Stimulated activated naive CD8-positive, alpha-beta T cell treated with anti-CD3 and anti-CD28 coated beads, Interleukin-15, amount 100 ng/mL, for 72 hours (primary cell): ENCODE data around the gene LRTM1.

ENCODE experiments used
- ATAC-seq: fragments of 150-1000 bp; cut with Tn5 transposase; 2 replicates; pipeline ENCODE4 v1.10.0; 2021; ENCODE audit warnings: mild to moderate bottlenecking, moderate library complexity
- DNase-seq, 2 donors: peaks; one replicate each; pipeline ENCODE4 v3.0.0; 2021 to 2022
- H3K27ac Mint-ChIP-seq, 2 donors: one replicate each; pipeline ENCODE4 v1.8.0; 2022; ENCODE audit warnings: mild to moderate bottlenecking in 2 of 2, mixed read lengths in 2 of 2, moderate library complexity in 2 of 2
- H3K27me3 Mint-ChIP-seq: one replicate; pipeline ENCODE4 v1.8.0; 2022; ENCODE audit warnings: mixed read lengths
- H3K4me1 Mint-ChIP-seq: one replicate; pipeline ENCODE4 v1.8.0; 2022; ENCODE audit warnings: mild to moderate bottlenecking, mixed read lengths
- H3K4me3 Mint-ChIP-seq, 2 donors: one replicate each; pipeline ENCODE4 v1.8.0; 2022; ENCODE audit warnings: mild to moderate bottlenecking in 2 of 2, mixed read lengths in 2 of 2, moderate library complexity in 1 of 2
- H3K9me3 Mint-ChIP-seq, 2 donors: one replicate each; pipeline ENCODE4 v1.8.0; 2022; ENCODE audit warnings: mixed read lengths in 2 of 2

The LRTM1 gene

DNA sequence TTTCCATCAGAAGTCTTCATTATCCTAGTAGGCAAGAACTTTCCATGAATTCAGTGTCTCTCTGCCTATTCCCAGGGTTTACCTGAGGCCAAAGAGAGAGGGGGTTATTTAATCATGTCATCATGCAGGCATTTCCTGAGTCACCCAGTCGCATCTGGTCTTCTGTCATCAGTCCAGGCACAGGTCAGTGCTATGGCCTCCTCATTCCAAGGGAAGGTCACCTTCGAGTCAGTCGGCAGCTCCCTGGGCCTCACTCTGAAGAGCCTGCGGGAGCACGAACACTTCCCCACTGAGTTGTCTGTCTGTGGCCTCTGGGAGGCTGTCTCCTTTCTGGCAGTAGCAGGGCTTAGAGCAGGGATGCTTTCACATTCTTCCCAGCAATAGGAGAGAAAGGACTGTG lies 26.2 kb upstream of the LRTM1 start:
- Mint-ChIP-seq H3K9me3 (no peaks in the 10 kb centered on the region), H3K4me3 (no peak overlapping the region), H3K27me3 (no peaks in the 10 kb centered on the region), H3K4me1 (no peaks in the 10 kb centered on the region), H3K27ac (no peak overlapping the region)
- no peak for DNase-seq
- ATAC-seq = no peak

DNA sequence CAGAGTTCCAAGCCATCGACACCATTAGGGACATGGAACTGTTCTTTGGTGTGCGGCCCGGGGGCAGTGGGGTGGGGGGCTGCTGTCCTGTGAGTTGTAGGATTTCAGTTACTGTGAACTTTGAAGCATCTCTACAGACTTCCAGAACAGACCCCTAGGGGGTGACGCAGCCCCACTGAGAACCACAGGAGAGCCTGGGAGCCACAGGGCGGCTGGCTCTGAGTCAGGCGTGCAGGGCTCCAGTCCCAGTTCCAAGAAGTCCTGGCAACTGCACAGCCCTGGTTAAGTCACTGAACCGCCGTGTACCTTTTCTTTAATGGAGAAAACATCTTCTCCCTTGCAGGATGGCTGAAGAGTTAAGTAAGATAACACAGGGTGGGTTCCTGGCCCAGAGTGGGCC lies 23.5 kb upstream of the LRTM1 start:
- Mint-ChIP-seq H3K27me3 (no peaks in the 10 kb centered on the region), H3K9me3 (no peaks in the 10 kb centered on the region), H3K27ac (no peak overlapping the region), H3K4me3 (no peak overlapping the region), H3K4me1 (no peaks in the 10 kb centered on the region)
- ATAC-seq (no peak), DNase-seq (no peak)

DNA sequence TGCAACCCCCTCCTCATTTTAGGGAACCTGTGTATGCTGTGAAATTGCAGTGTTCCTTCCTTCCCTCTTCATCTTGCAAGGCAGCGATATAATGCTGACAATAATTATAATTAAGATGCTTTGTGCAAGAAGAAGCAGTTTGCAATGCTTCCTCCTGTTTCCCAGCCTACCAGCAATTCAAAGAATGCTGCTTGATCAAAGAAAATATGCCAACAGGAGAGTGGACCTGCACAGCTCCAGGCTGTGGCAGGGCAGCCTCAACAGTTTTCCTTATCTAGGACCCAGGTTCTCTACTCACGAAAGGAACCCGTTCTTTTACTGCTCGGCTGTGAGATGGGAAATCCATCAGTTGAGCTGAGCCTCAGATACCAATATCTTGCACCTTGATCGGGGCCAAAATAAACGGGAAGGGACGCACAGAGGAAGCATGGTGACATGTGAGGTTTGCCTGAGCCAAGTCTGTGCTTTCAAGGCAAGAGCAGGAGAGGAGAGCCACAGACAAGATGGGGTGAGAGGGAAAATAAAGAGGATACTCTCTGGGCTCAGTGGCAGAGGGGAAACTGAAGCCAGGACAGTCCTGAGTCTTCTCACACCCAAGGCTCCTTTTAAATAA lies 22.6 kb upstream of the LRTM1 start:
- DNase-seq = no peak
- ATAC-seq = no peak
- no peaks in the 10 kb centered on the region for H3K4me1 Mint-ChIP-seq
- no peaks in the 10 kb centered on the region for H3K9me3 Mint-ChIP-seq
- no peak overlapping the region for H3K27ac Mint-ChIP-seq
- H3K27me3 Mint-ChIP-seq = no peaks in the 10 kb centered on the region
- no peak overlapping the region for H3K4me3 Mint-ChIP-seq

- Mint-ChIP-seq H3K4me1 (no peaks in the 10 kb centered on the region), H3K9me3 (no peaks in the 10 kb centered on the region), H3K27ac (no peak overlapping the region), H3K27me3 (no peaks in the 10 kb centered on the region), H3K4me3 (no peak overlapping the region)
- no peak for ATAC-seq
- DNase-seq = no peak
Measured at GRCh38 chr3:54949491-54950044, 21.7 kb upstream of the LRTM1 start.

DNA sequence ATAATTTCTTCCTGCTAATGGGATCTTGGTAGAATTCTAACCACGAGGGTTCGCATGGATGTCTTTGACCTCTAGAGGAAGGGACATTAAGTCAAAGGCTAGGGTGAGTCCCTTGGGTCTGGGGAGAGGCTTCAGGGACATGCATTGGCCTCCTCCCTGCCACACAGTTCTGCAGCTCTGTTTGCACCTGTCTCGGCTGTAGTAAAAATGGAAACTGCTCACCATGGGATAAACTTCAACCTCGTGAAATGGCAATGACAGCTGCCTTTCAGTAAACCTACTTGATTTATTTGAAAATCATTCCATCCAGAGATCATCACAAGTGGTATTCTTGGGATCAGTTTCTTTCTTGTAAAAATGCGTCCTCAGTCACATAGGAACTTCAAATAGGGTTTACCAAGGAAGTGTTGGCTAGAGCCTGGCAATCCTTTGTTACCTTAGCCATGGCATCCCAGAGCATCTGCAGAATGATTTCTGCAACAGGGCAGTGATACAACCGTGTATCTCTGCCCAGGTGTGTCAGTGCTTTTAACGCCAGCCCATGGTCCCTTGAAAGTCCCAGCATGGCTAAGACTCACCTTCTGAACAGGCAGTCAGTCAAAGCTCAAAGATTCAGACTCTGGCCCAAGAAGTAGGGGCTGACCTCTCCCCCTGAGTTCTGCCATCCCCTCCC lies 14.0 kb upstream of the LRTM1 start:
- DNase-seq = no peak
- Mint-ChIP-seq H3K27ac (no peak overlapping the region), H3K27me3 (no peaks in the 10 kb centered on the region), H3K4me1 (no peaks in the 10 kb centered on the region), H3K4me3 (no peak overlapping the region), H3K9me3 (peaks cover 0 to 6% of the 10 kb centered on the region in 2 donors)
- ATAC-seq = no peak

DNA sequence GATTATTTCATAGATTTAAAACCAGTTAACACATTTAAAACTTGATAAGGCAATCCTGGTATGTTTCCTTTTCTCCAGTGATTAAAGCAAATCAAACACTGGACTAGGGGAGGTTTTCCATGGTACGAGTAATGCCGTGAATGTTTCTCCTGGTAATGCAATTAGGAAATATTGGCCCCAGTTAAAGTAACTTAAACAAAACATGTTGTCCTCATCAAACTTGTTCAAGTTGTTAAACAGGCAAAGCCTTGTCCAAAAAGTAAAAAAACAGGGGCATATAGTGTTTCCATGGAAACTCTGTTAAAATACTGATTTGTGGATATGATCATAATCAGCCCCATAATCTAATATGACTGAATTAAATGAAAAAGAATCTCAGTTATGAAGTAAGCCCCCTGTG lies 13.1 kb upstream of the LRTM1 start:
- no peak overlapping the region for H3K27ac Mint-ChIP-seq
- ATAC-seq = no peak
- no peak overlapping the region for H3K4me3 Mint-ChIP-seq
- peaks cover 0 to 6% of the 10 kb centered on the region in 2 donors for H3K9me3 Mint-ChIP-seq
- DNase-seq = no peak
- no peaks in the 10 kb centered on the region for H3K4me1 Mint-ChIP-seq
- no peaks in the 10 kb centered on the region for H3K27me3 Mint-ChIP-seq

DNA sequence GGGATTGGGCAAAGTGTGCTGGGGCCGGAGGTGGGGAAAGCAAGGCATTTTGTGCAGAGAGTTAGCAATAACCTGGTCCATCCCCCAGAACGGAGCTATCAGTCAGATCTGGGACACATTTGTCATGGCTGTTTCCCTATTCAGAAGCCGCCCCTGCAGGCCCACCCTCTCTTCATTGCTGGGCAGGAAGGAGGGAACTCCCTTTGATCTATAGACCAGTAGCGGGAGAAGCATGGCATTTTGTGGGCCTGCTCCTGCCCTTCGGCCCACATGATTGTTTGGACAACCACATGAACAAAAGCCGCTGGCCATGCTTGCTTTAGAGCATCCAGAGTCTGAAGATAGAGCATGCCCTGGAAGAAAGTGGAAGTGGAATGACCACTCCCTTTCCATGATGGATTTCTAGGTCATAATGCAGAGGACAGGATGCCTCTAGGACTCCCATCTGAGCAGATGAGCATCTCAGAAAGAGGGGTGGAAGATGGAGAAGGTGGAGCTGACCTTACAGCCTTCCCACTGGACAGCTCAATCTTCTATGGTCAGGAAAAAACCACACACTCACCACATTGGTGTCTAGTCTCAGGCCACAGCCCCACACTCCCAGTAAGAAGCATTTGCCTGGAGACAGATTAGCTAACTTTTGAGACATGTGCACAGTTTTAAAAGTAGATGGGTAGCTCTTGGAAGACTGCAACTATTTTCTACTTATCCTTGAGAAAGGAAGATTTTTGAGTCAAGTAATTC lies 11.9 kb upstream of the LRTM1 start:
- no peak for DNase-seq
- Mint-ChIP-seq H3K4me1 (no peaks in the 10 kb centered on the region), H3K4me3 (no peak overlapping the region), H3K27me3 (no peaks in the 10 kb centered on the region), H3K27ac (no peak overlapping the region), H3K9me3 (peaks cover 0 to 6% of the 10 kb centered on the region in 2 donors)
- no peak for ATAC-seq

GRCh38 chr3:54936561-54936960 lies 8.7 kb upstream of the LRTM1 start:
- Mint-ChIP-seq H3K27ac (no peak overlapping the region), H3K4me1 (no peaks in the 10 kb centered on the region), H3K9me3 (peaks cover 0 to 6% of the 10 kb centered on the region in 2 donors), H3K27me3 (no peaks in the 10 kb centered on the region), H3K4me3 (no peak overlapping the region)
- ATAC-seq (no peak), DNase-seq (no peak)

GRCh38 chr3:54935869-54936268 lies 8.0 kb upstream of the LRTM1 start:
- no peak overlapping the region for H3K27ac Mint-ChIP-seq
- DNase-seq = no peak
- peaks cover 0 to 6% of the 10 kb centered on the region in 2 donors for H3K9me3 Mint-ChIP-seq
- H3K4me1 Mint-ChIP-seq = no peaks in the 10 kb centered on the region
- ATAC-seq = no peak
- no peak overlapping the region for H3K4me3 Mint-ChIP-seq
- no peaks in the 10 kb centered on the region for H3K27me3 Mint-ChIP-seq

DNA sequence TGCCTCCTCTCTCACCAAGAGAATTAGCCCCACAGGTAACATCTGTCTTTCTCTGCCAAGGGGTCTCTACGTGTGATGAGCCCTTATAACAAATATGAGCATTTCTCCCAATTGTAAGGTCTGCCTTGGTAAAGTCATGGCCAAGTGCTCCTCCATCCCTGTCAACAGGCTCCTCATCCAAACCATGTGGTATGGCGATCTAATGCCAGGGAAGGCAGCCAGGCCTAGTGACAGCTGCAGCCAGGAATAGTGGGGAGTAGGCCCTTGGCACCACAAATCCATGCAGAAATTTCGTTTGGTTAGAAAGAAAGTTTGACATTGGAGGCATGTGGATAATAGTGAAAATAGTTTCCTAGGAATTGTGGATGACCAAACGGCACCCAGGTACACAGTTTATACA lies 4.7 kb upstream of the LRTM1 start:
- H3K27me3 Mint-ChIP-seq = no peaks in the 10 kb centered on the region
- H3K9me3 Mint-ChIP-seq = peaks cover 0 to 4% of the 10 kb centered on the region in 2 donors
- no peaks in the 10 kb centered on the region for H3K4me1 Mint-ChIP-seq
- H3K4me3 Mint-ChIP-seq = no peak overlapping the region
- ATAC-seq (no peak), DNase-seq (no peak)
- no peak overlapping the region for H3K27ac Mint-ChIP-seq

DNA sequence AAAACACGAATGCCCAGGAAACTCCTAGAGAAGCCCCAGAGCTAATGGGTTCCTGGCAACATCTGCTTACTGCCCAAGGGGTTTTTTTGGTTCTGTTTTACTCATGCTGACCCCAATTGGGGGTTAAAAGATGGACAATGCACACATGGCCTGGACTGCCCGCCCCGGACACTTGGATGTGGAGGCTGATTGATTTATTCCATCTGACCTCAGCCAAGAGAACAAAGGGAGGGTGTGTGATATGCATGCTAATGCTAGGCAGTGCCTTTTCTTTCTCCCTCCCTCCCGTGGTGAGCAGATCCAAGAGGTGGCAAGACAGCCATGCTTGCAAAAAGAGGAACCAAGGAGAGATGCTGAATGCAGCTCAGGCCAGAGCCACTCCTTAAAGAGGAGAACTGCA lies 3.3 kb upstream of the LRTM1 start:
- Mint-ChIP-seq H3K9me3 (no peaks in the 10 kb centered on the region), H3K27me3 (no peaks in the 10 kb centered on the region), H3K4me1 (no peaks in the 10 kb centered on the region), H3K4me3 (no peak overlapping the region), H3K27ac (no peak overlapping the region)
- ATAC-seq (no peak), DNase-seq (no peak)

- Mint-ChIP-seq H3K27ac (no peak overlapping the region), H3K4me1 (no peaks in the 10 kb centered on the region), H3K27me3 (no peaks in the 10 kb centered on the region), H3K4me3 (no peak overlapping the region), H3K9me3 (peaks cover 0 to 8% of the 10 kb centered on the region in 2 donors)
- ATAC-seq (no peak), DNase-seq (no peak)
Measured at GRCh38 chr3:54918516-54918915, 9.3 kb downstream of the LRTM1 start.

DNA sequence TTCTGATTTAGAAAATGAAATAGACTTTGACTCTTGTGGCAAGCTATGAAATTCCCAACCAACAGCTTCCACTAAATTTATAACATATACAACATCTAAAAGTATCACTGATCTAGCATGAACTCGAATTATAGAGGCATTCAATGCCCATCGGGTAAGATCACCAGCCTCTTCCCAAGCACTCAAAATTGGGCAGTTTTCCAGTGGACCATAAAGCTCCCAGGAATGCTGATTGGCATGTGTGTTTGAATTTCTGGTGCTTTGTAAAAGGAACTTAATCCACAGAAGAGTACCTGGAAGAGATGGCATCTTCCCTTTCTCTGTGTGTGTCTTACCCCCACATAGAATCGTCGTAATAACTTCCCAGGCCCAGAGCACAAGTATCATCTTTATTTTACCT lies 10.0 kb downstream of the LRTM1 start:
- ATAC-seq = no peak
- H3K27me3 Mint-ChIP-seq = no peaks in the 10 kb centered on the region
- H3K4me1 Mint-ChIP-seq = no peaks in the 10 kb centered on the region
- no peak for DNase-seq
- no peak overlapping the region for H3K27ac Mint-ChIP-seq
- H3K9me3 Mint-ChIP-seq = peaks cover 0 to 4% of the 10 kb centered on the region in 2 donors
- no peak overlapping the region for H3K4me3 Mint-ChIP-seq

GRCh38 chr3:54917174-54917573 lies 10.7 kb downstream of the LRTM1 start:
- Mint-ChIP-seq H3K4me3 (no peak overlapping the region), H3K27me3 (no peaks in the 10 kb centered on the region), H3K4me1 (no peaks in the 10 kb centered on the region), H3K27ac (no peak overlapping the region), H3K9me3 (peaks cover 6% of the 10 kb centered on the region in 2 donors)
- no peak for ATAC-seq
- no peak for DNase-seq

DNA sequence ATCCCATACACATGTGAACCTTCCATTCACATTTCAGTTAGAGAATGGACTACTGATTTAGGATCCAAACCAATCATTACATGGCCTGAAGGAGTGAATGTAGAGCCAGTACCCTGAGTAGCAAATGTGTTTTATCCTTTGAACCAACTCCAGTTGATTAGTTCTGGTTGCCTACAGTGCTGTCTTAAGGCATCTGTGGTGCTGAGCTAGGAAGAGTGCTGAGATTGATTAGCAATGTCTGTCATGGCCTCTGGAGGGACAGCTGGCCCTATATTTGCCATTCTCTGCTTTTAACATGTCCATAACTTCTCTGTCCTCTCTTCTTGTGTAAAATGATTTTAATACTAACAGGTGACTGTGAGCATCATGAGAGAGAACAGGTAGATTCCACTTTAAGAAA lies 11.1 kb downstream of the LRTM1 start:
- H3K9me3 Mint-ChIP-seq = peaks cover 6 to 11% of the 10 kb centered on the region in 2 donors
- H3K27me3 Mint-ChIP-seq = no peaks in the 10 kb centered on the region
- no peak overlapping the region for H3K27ac Mint-ChIP-seq
- ATAC-seq (no peak), DNase-seq (no peak)
- H3K4me3 Mint-ChIP-seq = no peak overlapping the region
- H3K4me1 Mint-ChIP-seq = no peaks in the 10 kb centered on the region

DNA sequence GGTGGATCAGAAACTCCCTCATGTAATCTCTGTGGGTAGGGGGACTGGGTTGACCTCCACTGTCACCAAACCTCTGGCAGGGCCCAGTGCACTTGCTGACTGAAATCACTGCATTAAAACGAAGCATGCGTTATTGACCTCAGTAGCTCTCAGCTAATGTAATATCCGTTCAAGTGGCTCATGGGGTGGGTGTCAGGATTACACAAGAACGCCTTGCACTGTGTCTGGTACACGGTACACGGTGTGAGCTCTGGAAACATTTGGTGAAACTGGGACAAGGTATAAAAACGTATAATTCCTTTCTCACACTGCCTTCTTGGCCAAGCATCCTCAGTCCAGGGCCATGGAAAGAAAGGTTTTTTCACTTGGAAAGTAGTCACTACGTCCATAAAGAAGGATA lies 11.9 kb downstream of the LRTM1 start:
- Mint-ChIP-seq H3K9me3 (peaks cover 10 to 17% of the 10 kb centered on the region in 2 donors), H3K4me3 (no peak overlapping the region), H3K4me1 (no peaks in the 10 kb centered on the region), H3K27me3 (no peaks in the 10 kb centered on the region), H3K27ac (no peak overlapping the region)
- ATAC-seq (no peak), DNase-seq (no peak)
